Type B pancreatic cell (in vitro differentiated cells): ENCODE measurements around the gene HYAL3. TPM values are rescaled to one million over a fixed set of nuclear protein-coding genes. Genes with fewer than 3 reads are reported as not detected.

ENCODE experiments used
- DNase-seq: peaks from one replicate; pipeline ENCODE4 v3.0.0; 2021; ENCODE audit warnings: mixed read lengths; ENCODE audit not compliant: unreplicated experiment; ENCODE audit errors: extremely low spot score
- H3K27ac Mint-ChIP-seq: 2 replicates; pipeline ENCODE4 v1.8.0; 2021; ENCODE audit warnings: mild to moderate bottlenecking, mixed read lengths
- H3K27me3 Mint-ChIP-seq: 2 replicates; pipeline ENCODE4 v1.8.0; 2021; ENCODE audit warnings: mixed read lengths
- H3K36me3 Mint-ChIP-seq: 2 replicates; pipeline ENCODE4 v1.8.0; 2021; ENCODE audit warnings: mixed read lengths
- H3K4me1 Mint-ChIP-seq: one replicate; pipeline ENCODE4 v1.8.0; 2021; ENCODE audit warnings: mixed read lengths; ENCODE audit not compliant: unreplicated experiment
- H3K4me3 Mint-ChIP-seq: 2 replicates; pipeline ENCODE4 v1.8.0; 2021; ENCODE audit warnings: mild to moderate bottlenecking, mixed read lengths
- H3K9me3 Mint-ChIP-seq: 2 replicates; pipeline ENCODE4 v1.8.0; 2021; ENCODE audit warnings: mixed read lengths
- CTCF ChIP-seq: fragments of 200-600 bp; sonication (generic); conservative IDR thresholded peaks from 2 replicates; pipeline ENCODE4 v1.5.0; 2021; ENCODE audit warnings: antibody characterized with exemption, mild to moderate bottlenecking
- total RNA-seq: library from RNA; stranded (reverse); gene quantifications from 2 replicates; pipeline ENCODE4 v1.2.1, GENCODE V29; 2021; ENCODE audit warnings: low replicate concordance

Gene HYAL3
- total RNA-seq, 1 donor from 2014 or later = 2.9 TPM

- peaks cover 4% of the 10 kb centered on the region for H3K36me3 Mint-ChIP-seq
Measured at GRCh38 chr3:50260027-50260941, 38.9 kb downstream of the HYAL3 start.

DNA sequence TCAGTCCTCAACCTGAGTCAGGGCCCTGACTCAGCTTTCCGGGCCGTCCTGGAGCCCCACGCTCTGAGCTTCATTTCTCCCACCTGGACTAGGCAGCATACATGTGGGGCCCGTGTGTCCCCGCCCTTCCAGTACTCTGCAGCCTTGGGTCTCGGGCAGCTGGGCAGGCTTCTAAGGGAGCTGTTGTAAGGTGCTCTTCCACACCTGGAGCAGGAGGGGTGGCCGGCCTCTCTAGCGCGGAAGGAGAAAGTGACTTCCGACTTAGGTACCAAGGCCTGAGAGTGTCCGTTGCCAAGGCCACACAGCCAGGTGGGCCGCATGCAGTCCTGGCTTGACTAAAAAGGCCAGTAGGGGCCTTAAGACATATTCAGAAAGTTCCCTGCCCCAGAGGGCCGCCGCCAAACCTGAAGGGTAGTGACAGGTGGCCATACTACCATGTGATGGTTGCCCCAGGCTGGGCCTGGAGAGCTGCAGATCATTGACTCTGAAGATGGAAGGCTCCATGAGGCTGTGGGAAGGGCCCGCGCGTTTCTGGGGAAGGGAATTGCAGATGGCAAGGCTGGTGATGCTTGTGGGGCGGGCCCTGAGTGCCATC is 39.7 kb downstream of the HYAL3 start:
- H3K36me3 Mint-ChIP-seq = peaks cover 4% of the 10 kb centered on the region
- no peaks in the 10 kb centered on the region for H3K27me3 Mint-ChIP-seq
- H3K4me1 Mint-ChIP-seq = peaks cover 19% of the 10 kb centered on the region
- peak overlapping the region; percentile 80 for H3K4me3 Mint-ChIP-seq
- H3K9me3 Mint-ChIP-seq = no peaks in the 10 kb centered on the region
- no peak for TF ChIP-seq CTCF
- no peak for DNase-seq
- peak overlapping the region; percentile 90 for H3K27ac Mint-ChIP-seq

More at GRCh38 chr3:50260027-50260941, 38.9 kb downstream of the HYAL3 start:
- peak; percentile 99 for TF ChIP-seq CTCF
- H3K9me3 Mint-ChIP-seq = no peaks in the 10 kb centered on the region
- H3K4me1 Mint-ChIP-seq = peaks cover 23% of the 10 kb centered on the region
- H3K4me3 Mint-ChIP-seq = peak overlapping the region; percentile 80
- H3K27ac Mint-ChIP-seq = peak overlapping the region; percentile 91
- no peaks in the 10 kb centered on the region for H3K27me3 Mint-ChIP-seq
- peak; percentile 97 for DNase-seq

GRCh38 chr3:50258979-50259378 is 40.2 kb downstream of the HYAL3 start:
- H3K4me1 Mint-ChIP-seq = peaks cover 16% of the 10 kb centered on the region
- H3K9me3 Mint-ChIP-seq = no peaks in the 10 kb centered on the region
- peak overlapping the region; percentile 90 for H3K27ac Mint-ChIP-seq
- peak overlapping the region; percentile 49 for H3K4me3 Mint-ChIP-seq
- TF ChIP-seq CTCF = peak; percentile 42
- DNase-seq = no peak
- H3K27me3 Mint-ChIP-seq = no peaks in the 10 kb centered on the region
- peaks cover 4% of the 10 kb centered on the region for H3K36me3 Mint-ChIP-seq

DNA sequence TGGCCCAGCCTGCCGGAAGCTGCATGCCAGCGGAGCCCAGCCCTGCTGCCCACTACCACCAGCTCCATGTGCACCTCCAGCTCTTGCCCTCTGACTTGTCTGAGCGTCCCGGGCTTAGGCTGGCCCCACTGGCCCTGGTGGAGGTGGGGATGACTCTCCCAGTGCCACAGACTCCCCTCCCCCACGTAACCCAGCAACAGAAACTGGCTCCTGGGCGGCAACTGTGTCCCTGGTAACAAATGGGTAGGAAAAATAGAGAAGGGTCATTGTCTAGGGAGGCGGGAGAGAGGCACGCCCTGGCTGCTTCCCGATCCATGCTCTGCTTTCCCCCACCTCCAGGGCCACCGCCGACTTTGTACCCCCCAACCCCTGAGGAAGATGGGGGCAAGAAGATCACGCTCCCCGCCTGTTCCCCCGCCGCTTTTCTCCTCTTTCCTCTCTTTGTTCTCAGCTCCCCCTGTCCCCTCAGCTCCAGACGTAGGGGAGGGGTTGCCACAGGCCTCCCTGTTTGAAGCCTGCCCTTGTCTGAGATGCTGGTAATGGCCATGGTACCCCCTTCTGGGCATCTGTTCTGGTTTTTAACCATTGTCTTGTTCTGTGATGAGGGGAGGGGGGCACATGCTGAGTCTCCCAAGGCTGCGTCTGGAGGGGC is 41.0 kb downstream of the HYAL3 start:
- peak overlapping the region; percentile 90 for H3K27ac Mint-ChIP-seq
- no peak for TF ChIP-seq CTCF
- no peak overlapping the region for H3K4me3 Mint-ChIP-seq
- H3K27me3 Mint-ChIP-seq = no peaks in the 10 kb centered on the region
- H3K36me3 Mint-ChIP-seq = peaks cover 4% of the 10 kb centered on the region
- DNase-seq = no peak
- H3K4me1 Mint-ChIP-seq = peaks cover 15% of the 10 kb centered on the region
- H3K9me3 Mint-ChIP-seq = no peaks in the 10 kb centered on the region

GRCh38 chr3:50256978-50257890 is 42.0 kb downstream of the HYAL3 start:
- no peaks in the 10 kb centered on the region for H3K9me3 Mint-ChIP-seq
- no peak for DNase-seq
- H3K27ac Mint-ChIP-seq = peak overlapping the region; percentile 65
- H3K27me3 Mint-ChIP-seq = no peaks in the 10 kb centered on the region
- peaks cover 15% of the 10 kb centered on the region for H3K4me1 Mint-ChIP-seq
- peak; percentile 72 for TF ChIP-seq CTCF
- H3K4me3 Mint-ChIP-seq = peak overlapping the region; percentile 24
- peaks cover 4% of the 10 kb centered on the region for H3K36me3 Mint-ChIP-seq
